Neural progenitor cell (in vitro differentiated cells): ENCODE results near the gene ITPR3.

ENCODE experiments used
- CTCF ChIP-seq: fragments of 200-600 bp; sonication (generic); IDR thresholded peaks from 2 replicates; pipeline ENCODE4 v1.5.1; 2017; ENCODE audit warnings: antibody characterized with exemption, mild to moderate bottlenecking
- EZH2 ChIP-seq: fragments of 200-600 bp; sonication (generic); IDR thresholded peaks from 2 replicates; pipeline ENCODE4 v1.6.1; 2017; ENCODE audit warnings: antibody characterized with exemption, mild to moderate bottlenecking, moderate library complexity
- EZH2phosphoT487 ChIP-seq: fragments of 200-600 bp; sonication (generic); IDR thresholded peaks from 2 replicates; pipeline ENCODE4 v1.6.1; 2017; ENCODE audit warnings: antibody characterized with exemption

- TF ChIP-seq CTCF (no peak), EZH2 (no peak), EZH2phosphoT487 (no peak)
Measured at GRCh38 chr6:33577106-33577535, 44.0 kb upstream of the ITPR3 start.
